Astrocyte (in vitro differentiated cells and primary cell): ENCODE results near the gene TSGA10. TPM values are rescaled to one million over a fixed set of nuclear protein-coding genes. Genes with fewer than 3 reads are reported as not detected.

Experiments used
- DNase-seq: peaks from one replicate; pipeline ENCODE4 v3.0.0-alpha.2; 2010; ENCODE audit warnings: low read depth
- FAIRE-seq: peaks from 2 replicates; lab custom pipeline; 2011; peaks lifted over from hg19 to GRCh38; lab: Jason Lieb, UNC
- H2AFZ ChIP-seq: 2 replicates; pipeline ENCODE4 v1.6.0; 2012; ENCODE audit warnings: low read depth, low read length, inconsistent platforms
- H3K27ac ChIP-seq: 2 replicates; pipeline ENCODE4 v1.5.1; 2011; ENCODE audit warnings: low read depth, low read length, inconsistent platforms
- H3K27me3 ChIP-seq: 2 replicates; pipeline ENCODE4 v1.6.0; 2011; ENCODE audit warnings: low read length, inconsistent platforms; ENCODE audit not compliant: insufficient read depth
- H3K36me3 ChIP-seq: 2 replicates; pipeline ENCODE4 v1.5.1; 2011; ENCODE audit warnings: low read length, inconsistent platforms; ENCODE audit not compliant: insufficient read depth
- H3K4me1 ChIP-seq: 2 replicates; pipeline ENCODE4 v1.5.1; 2011; ENCODE audit warnings: low read length, inconsistent platforms; ENCODE audit not compliant: insufficient read depth
- H3K4me2 ChIP-seq: 2 replicates; pipeline ENCODE4 v1.6.0; 2012; ENCODE audit warnings: low read length, inconsistent platforms
- H3K4me3 ChIP-seq: 2 replicates; pipeline ENCODE4 v1.5.1; 2011; ENCODE audit warnings: low read depth, mild to moderate bottlenecking, low read length, inconsistent platforms; ENCODE audit not compliant: insufficient read depth
- H3K79me2 ChIP-seq: 2 replicates; pipeline ENCODE4 v1.6.0; 2012; ENCODE audit warnings: mild to moderate bottlenecking, low read length, inconsistent platforms; ENCODE audit not compliant: insufficient read depth
- H3K9ac ChIP-seq: 2 replicates; pipeline ENCODE4 v1.6.0; 2012; ENCODE audit warnings: mild to moderate bottlenecking, low read length, inconsistent platforms
- H3K9me3 ChIP-seq: 2 replicates; pipeline ENCODE4 v1.5.1; 2012; ENCODE audit warnings: low read depth, mild to moderate bottlenecking, low read length, inconsistent platforms; ENCODE audit not compliant: insufficient read depth
- H4K20me1 ChIP-seq: 2 replicates; pipeline ENCODE4 v1.6.0; 2012; ENCODE audit warnings: low read length, inconsistent platforms; ENCODE audit not compliant: insufficient read depth
- H3K27ac Mint-ChIP-seq: one replicate; pipeline ENCODE4 v1.8.0; 2021; ENCODE audit warnings: mild to moderate bottlenecking, mixed read lengths; ENCODE audit not compliant: unreplicated experiment
- H3K27me3 Mint-ChIP-seq: one replicate; pipeline ENCODE4 v1.8.0; 2021; ENCODE audit warnings: low read depth, mixed read lengths; ENCODE audit not compliant: unreplicated experiment
- H3K36me3 Mint-ChIP-seq: one replicate; pipeline ENCODE4 v1.8.0; 2021; ENCODE audit warnings: low read depth, mixed read lengths; ENCODE audit not compliant: unreplicated experiment
- H3K4me1 Mint-ChIP-seq: one replicate; pipeline ENCODE4 v1.8.0; 2021; ENCODE audit warnings: low read depth, mixed read lengths; ENCODE audit not compliant: unreplicated experiment
- H3K4me3 Mint-ChIP-seq: one replicate; pipeline ENCODE4 v1.8.0; 2021; ENCODE audit warnings: mild to moderate bottlenecking, moderate library complexity, mixed read lengths; ENCODE audit not compliant: unreplicated experiment
- H3K9me3 Mint-ChIP-seq: one replicate; pipeline ENCODE4 v1.8.0; 2021; ENCODE audit warnings: mild to moderate bottlenecking, mixed read lengths; ENCODE audit not compliant: unreplicated experiment
- CTCF ChIP-seq: IDR thresholded peaks from 2 replicates; pipeline ENCODE4 v1.5.1; 2011; ENCODE audit warnings: low read depth, mild to moderate bottlenecking, inconsistent platforms, low read length, moderate library complexity; ENCODE audit not compliant: insufficient read depth
- EZH2 ChIP-seq: IDR thresholded peaks from 2 replicates; pipeline ENCODE4 v1.6.1; 2012; ENCODE audit warnings: mild to moderate bottlenecking, low read length, inconsistent platforms; ENCODE audit not compliant: insufficient read depth
- total RNA-seq: library from RNA; stranded (reverse); gene quantifications from 2 replicates; pipeline ENCODE4 v1.2.1, GENCODE V29; 2021

The TSGA10 gene
- total RNA-seq, 1 donor from 2014 or later = 3.9 TPM

- Mint-ChIP-seq H3K36me3 (no peaks in the 10 kb centered on the region), H3K27me3 (no peaks in the 10 kb centered on the region), H3K9me3 (no peaks in the 10 kb centered on the region), H3K4me3 (no peak overlapping the region), H3K4me1 (peaks cover 6% of the 10 kb centered on the region), H3K27ac (no peak overlapping the region)
- Histone ChIP-seq H3K4me3 (no peak overlapping the region), H4K20me1 (no peaks in the 10 kb centered on the region), H2AFZ (no peak overlapping the region), H3K9ac (no peak overlapping the region), H3K27me3 (no peaks in the 10 kb centered on the region), H3K27ac (no peak overlapping the region), H3K79me2 (peaks cover 4% of the 10 kb centered on the region), H3K9me3 (no peaks in the 10 kb centered on the region), H3K4me2 (no peak overlapping the region), H3K4me1 (peaks cover 9% of the 10 kb centered on the region), H3K36me3 (no peaks in the 10 kb centered on the region)
- FAIRE-seq = no peak
- TF ChIP-seq CTCF (no peak), EZH2 (no peak)
- DNase-seq = no peak
Measured at GRCh38 chr2:99152199-99152895, 2.4 kb downstream of the TSGA10 start.

- Mint-ChIP-seq H3K36me3 (no peaks in the 10 kb centered on the region), H3K27ac (no peak overlapping the region), H3K4me1 (peaks cover 1% of the 10 kb centered on the region), H3K9me3 (no peaks in the 10 kb centered on the region), H3K27me3 (no peaks in the 10 kb centered on the region), H3K4me3 (no peak overlapping the region)
- H3K4me1 ChIP-seq = peaks cover 6% of the 10 kb centered on the region
- H3K27me3 ChIP-seq = no peaks in the 10 kb centered on the region
- no peak overlapping the region for H3K9ac ChIP-seq
- FAIRE-seq (no peak), DNase-seq (peak; percentile 20)
- H3K79me2 ChIP-seq = peaks cover 1% of the 10 kb centered on the region
- H4K20me1 ChIP-seq = no peaks in the 10 kb centered on the region
- TF ChIP-seq EZH2 (no peak), CTCF (no peak)
- no peak overlapping the region for H3K27ac ChIP-seq
- no peaks in the 10 kb centered on the region for H3K36me3 ChIP-seq
- H3K4me3 ChIP-seq = no peak overlapping the region
- H2AFZ ChIP-seq = no peak overlapping the region
- H3K9me3 ChIP-seq = no peaks in the 10 kb centered on the region
- no peak overlapping the region for H3K4me2 ChIP-seq
Measured at GRCh38 chr2:99150706-99151105, 4.0 kb downstream of the TSGA10 start.
